Measurements from ENCODE around the gene KSR1. TPM values are rescaled to one million over a fixed set of nuclear protein-coding genes. Genes with fewer than 3 reads are reported as not detected.

KSR1 gene
- total RNA-seq, 2 donors from 2014 or later: 132 to 194 TPM

- ATAC-seq: no peak
- Mint-ChIP-seq H3K27ac (peak overlapping the region; percentile 11 to 65), H3K9me3 (no peaks in the 10 kb centered on the region), H3K36me3 (peaks cover 0 to 19% of the 10 kb centered on the region in 2 donors)
- no peak for DNase-seq (ENCODE audit: low spot score in 2 of 2)
Measured at GRCh38 chr17:27540318-27541101, 84.3 kb downstream of the KSR1 start.

- no peak for ATAC-seq
- DNase-seq (ENCODE audit: low spot score in 2 of 2): no peak
- Mint-ChIP-seq H3K9me3 (no peaks in the 10 kb centered on the region), H3K36me3 (peaks cover 0 to 13% of the 10 kb centered on the region in 2 donors), H3K27ac (peak overlapping the region in 1 of 2 donors; percentile 11)
Measured at GRCh38 chr17:27541301-27542023, 85.2 kb downstream of the KSR1 start.

- peaks cover 0 to 6% of the 10 kb centered on the region in 2 donors for H3K36me3 Mint-ChIP-seq
- DNase-seq (ENCODE audit: low spot score in 2 of 2): no peak
- ATAC-seq: no peak
- H3K27ac Mint-ChIP-seq: peak overlapping the region; percentile 75 to 84
- H3K9me3 Mint-ChIP-seq: no peaks in the 10 kb centered on the region
Measured at GRCh38 chr17:27542841-27543463, 86.7 kb downstream of the KSR1 start.

- peaks cover 0 to 6% of the 10 kb centered on the region in 2 donors for H3K36me3 Mint-ChIP-seq
- no peak for ATAC-seq
Measured at GRCh38 chr17:27543464-27543856, 87.2 kb downstream of the KSR1 start.

GRCh38 chr17:27543958-27544349 lies 87.7 kb downstream of the KSR1 start:
- no peaks in the 10 kb centered on the region for H3K9me3 Mint-ChIP-seq
- DNase-seq (ENCODE audit: low spot score in 2 of 2): no peak
- ATAC-seq: no peak
- peaks cover 0 to 6% of the 10 kb centered on the region in 2 donors for H3K36me3 Mint-ChIP-seq
- peak overlapping the region; percentile 75 to 98 for H3K27ac Mint-ChIP-seq

More at GRCh38 chr17:27543464-27543856, 87.2 kb downstream of the KSR1 start:
- Mint-ChIP-seq H3K9me3 (no peaks in the 10 kb centered on the region), H3K27ac (peak overlapping the region; percentile 75 to 98)
- no peak for DNase-seq (ENCODE audit: low spot score in 2 of 2)

GRCh38 chr17:27544350-27545131 lies 88.3 kb downstream of the KSR1 start:
- Mint-ChIP-seq H3K9me3 (no peaks in the 10 kb centered on the region), H3K36me3 (peaks cover 0 to 6% of the 10 kb centered on the region in 2 donors), H3K27ac (peak overlapping the region; percentile 75 to 98)
- DNase-seq (ENCODE audit: low spot score in 2 of 2) (peak; percentile 78 to 92), ATAC-seq (peak; percentile 86 to 88)

- Mint-ChIP-seq H3K9me3 (no peaks in the 10 kb centered on the region), H3K36me3 (peaks cover 0 to 11% of the 10 kb centered on the region in 2 donors), H3K27ac (peak overlapping the region; percentile 75 to 98)
- no peak for DNase-seq (ENCODE audit: low spot score in 2 of 2)
- ATAC-seq: no peak
Measured at GRCh38 chr17:27545562-27546229, 89.4 kb downstream of the KSR1 start.

- DNase-seq (ENCODE audit: low spot score in 2 of 2) (no peak), ATAC-seq (no peak)
- Mint-ChIP-seq H3K27ac (peak overlapping the region; percentile 75 to 98), H3K9me3 (no peaks in the 10 kb centered on the region), H3K36me3 (peaks cover 7 to 22% of the 10 kb centered on the region in 2 donors)
Measured at GRCh38 chr17:27546624-27547300, 90.5 kb downstream of the KSR1 start.

- no peaks in the 10 kb centered on the region for H3K9me3 Mint-ChIP-seq
- peak overlapping the region; percentile 75 to 98 for H3K27ac Mint-ChIP-seq
- no peak for DNase-seq (ENCODE audit: low spot score in 2 of 2)
- peaks cover 10 to 27% of the 10 kb centered on the region in 2 donors for H3K36me3 Mint-ChIP-seq
- ATAC-seq: no peak
Measured at GRCh38 chr17:27547301-27547683, 91.0 kb downstream of the KSR1 start.

GRCh38 chr17:27548369-27548768 lies 92.1 kb downstream of the KSR1 start:
- Mint-ChIP-seq H3K9me3 (no peaks in the 10 kb centered on the region), H3K27ac (no peak overlapping the region), H3K36me3 (peaks cover 17 to 37% of the 10 kb centered on the region in 2 donors)
- ATAC-seq (no peak), DNase-seq (ENCODE audit: low spot score in 2 of 2) (no peak)

- H3K36me3 Mint-ChIP-seq: peaks cover 17 to 31% of the 10 kb centered on the region in 2 donors
- H3K27ac Mint-ChIP-seq: peak overlapping the region in 1 of 2 donors; percentile 55
- DNase-seq (ENCODE audit: low spot score in 2 of 2) (no peak), ATAC-seq (no peak)
- H3K9me3 Mint-ChIP-seq: no peaks in the 10 kb centered on the region
Measured at GRCh38 chr17:27549251-27549893, 93.1 kb downstream of the KSR1 start.

GRCh38 chr17:27550291-27550930 lies 94.2 kb downstream of the KSR1 start:
- DNase-seq (ENCODE audit: low spot score in 2 of 2) (no peak), ATAC-seq (no peak)
- peaks cover 17 to 38% of the 10 kb centered on the region in 2 donors for H3K36me3 Mint-ChIP-seq
- H3K27ac Mint-ChIP-seq: peak overlapping the region in 1 of 2 donors; percentile 65
- H3K9me3 Mint-ChIP-seq: no peaks in the 10 kb centered on the region

- Mint-ChIP-seq H3K27ac (peak overlapping the region in 1 of 2 donors; percentile 75), H3K36me3 (peaks cover 17 to 39% of the 10 kb centered on the region in 2 donors), H3K9me3 (no peaks in the 10 kb centered on the region)
- ATAC-seq (no peak), DNase-seq (ENCODE audit: low spot score in 2 of 2) (no peak)
Measured at GRCh38 chr17:27550974-27551505, 94.8 kb downstream of the KSR1 start.

- Mint-ChIP-seq H3K9me3 (no peaks in the 10 kb centered on the region), H3K36me3 (peaks cover 17 to 39% of the 10 kb centered on the region in 2 donors), H3K27ac (peak overlapping the region in 1 of 2 donors; percentile 41)
- DNase-seq (ENCODE audit: low spot score in 2 of 2) (no peak), ATAC-seq (peak; percentile 38 to 69)
Measured at GRCh38 chr17:27551701-27552248, 95.5 kb downstream of the KSR1 start.
